ENCODE data around the gene DEFB123.

DEFB123 gene

GRCh38 chr20:31440012-31440659 lies at the start of gene DEFB123:
DEFB123 (plus strand) TSS chr20:31440632; CDS start chr20:31440699, 67 bp downstream.
- H3K4me3 ChIP-seq (ENCODE audit: low read depth, low read length) = no peak within 1 kb of the TSS

DNA sequence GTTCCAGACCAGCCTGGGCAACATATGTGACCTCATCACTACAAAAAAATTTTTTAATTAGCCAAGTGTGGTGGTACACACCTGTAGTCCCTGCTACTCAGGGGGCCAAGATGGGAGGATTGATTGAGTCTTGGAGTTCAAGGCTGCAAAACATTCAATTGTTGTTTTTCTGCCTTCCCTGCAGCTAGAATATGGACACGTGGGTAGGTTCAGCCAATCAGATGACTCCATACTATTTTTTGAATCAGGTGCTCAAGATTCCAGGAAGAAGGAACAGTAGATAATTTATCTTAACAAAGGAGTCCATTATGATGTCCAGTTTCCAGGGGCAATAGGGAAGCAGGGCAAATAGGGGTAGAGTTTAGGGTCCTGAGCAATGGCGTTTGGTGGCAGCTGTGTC lies 47.6 kb upstream of the DEFB123 start:
- peaks cover 6% of the 10 kb centered on the region for H3K27me3 ChIP-seq (ENCODE audit: insufficient read depth, low read depth, severe bottlenecking)
- H3K27ac ChIP-seq = no peak overlapping the region
- no peak for TF ChIP-seq CTCF (IDR thresholded peaks at IDR 0.05; ENCODE audit: low read depth, low read length)
- H3K4me3 ChIP-seq (ENCODE audit: low read depth, low read length) = no peak overlapping the region
- no peaks in the 10 kb centered on the region for H3K9me3 ChIP-seq (ENCODE audit: severe bottlenecking)
- no peaks in the 10 kb centered on the region for H3K36me3 ChIP-seq
- DNase-seq = no peak

More at GRCh38 chr20:31440012-31440659, at the start of gene DEFB123:
- peak; percentile 48 for TF ChIP-seq CTCF (IDR thresholded peaks at IDR 0.05; ENCODE audit: low read depth, low read length)
- Histone ChIP-seq H3K9me3 (ENCODE audit: severe bottlenecking) (no peaks in the 10 kb centered on the region), H3K36me3 (no peaks in the 10 kb centered on the region), H3K27me3 (ENCODE audit: insufficient read depth, low read depth, severe bottlenecking) (peaks cover 2% of the 10 kb centered on the region), H3K27ac (no peak within 1 kb of the TSS)
- no peak for DNase-seq

- no peaks in the 10 kb centered on the region for H3K36me3 ChIP-seq
- H3K4me3 ChIP-seq (ENCODE audit: low read depth, low read length) = no peak overlapping the region
- no peak for DNase-seq
- no peaks in the 10 kb centered on the region for H3K9me3 ChIP-seq (ENCODE audit: severe bottlenecking)
- peaks cover 6% of the 10 kb centered on the region for H3K27me3 ChIP-seq (ENCODE audit: insufficient read depth, low read depth, severe bottlenecking)
- TF ChIP-seq CTCF (IDR thresholded peaks at IDR 0.05; ENCODE audit: low read depth, low read length) = no peak
- no peak overlapping the region for H3K27ac ChIP-seq
Observed at GRCh38 chr20:31394900-31395299, 45.5 kb upstream of the DEFB123 start.

GRCh38 chr20:31403886-31404285 lies 36.5 kb upstream of the DEFB123 start:
- no peak for TF ChIP-seq CTCF (IDR thresholded peaks at IDR 0.05; ENCODE audit: low read depth, low read length)
- Histone ChIP-seq H3K9me3 (ENCODE audit: severe bottlenecking) (no peaks in the 10 kb centered on the region), H3K4me3 (ENCODE audit: low read depth, low read length) (no peak overlapping the region), H3K27me3 (ENCODE audit: insufficient read depth, low read depth, severe bottlenecking) (peaks cover 5% of the 10 kb centered on the region), H3K27ac (no peak overlapping the region), H3K36me3 (no peaks in the 10 kb centered on the region)
- DNase-seq = no peak

- no peaks in the 10 kb centered on the region for H3K36me3 ChIP-seq
- no peak for DNase-seq
- H3K4me3 ChIP-seq (ENCODE audit: low read depth, low read length) = no peak within 1 kb of the TSS
- H3K27ac ChIP-seq = no peak within 1 kb of the TSS
- H3K9me3 ChIP-seq (ENCODE audit: severe bottlenecking) = no peaks in the 10 kb centered on the region
- peaks cover 7% of the 10 kb centered on the region for H3K27me3 ChIP-seq (ENCODE audit: insufficient read depth, low read depth, severe bottlenecking)
- no peak for TF ChIP-seq CTCF (IDR thresholded peaks at IDR 0.05; ENCODE audit: low read depth, low read length)
Observed at GRCh38 chr20:31406115-31406514, 34.3 kb upstream of the DEFB123 start, which contains the start of gene DEFB121. DEFB121 (minus strand) TSS chr20:31406215; CDS start chr20:31406152, 63 bp downstream.

DNA sequence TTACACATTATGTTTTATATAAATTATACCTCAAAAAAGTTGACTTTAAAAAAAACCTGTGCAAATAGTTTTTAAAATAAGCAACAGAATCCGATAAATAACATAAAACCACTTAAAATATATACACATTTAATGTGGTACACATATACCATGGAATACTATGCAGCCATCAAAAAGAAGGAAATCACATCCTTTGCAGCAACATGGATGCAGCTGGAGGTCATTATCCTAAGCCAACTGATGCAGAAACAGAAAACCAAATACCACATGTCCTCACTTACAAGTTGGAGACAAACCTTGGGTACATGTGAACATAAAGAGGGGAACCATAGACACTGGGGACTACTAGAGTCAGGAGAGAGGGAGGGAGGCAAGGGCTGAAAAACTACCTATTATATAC lies 30.4 kb upstream of the DEFB123 start:
- no peak overlapping the region for H3K4me3 ChIP-seq (ENCODE audit: low read depth, low read length)
- peaks cover 8% of the 10 kb centered on the region for H3K27me3 ChIP-seq (ENCODE audit: insufficient read depth, low read depth, severe bottlenecking)
- TF ChIP-seq CTCF (IDR thresholded peaks at IDR 0.05; ENCODE audit: low read depth, low read length) = no peak
- H3K9me3 ChIP-seq (ENCODE audit: severe bottlenecking) = no peaks in the 10 kb centered on the region
- no peaks in the 10 kb centered on the region for H3K36me3 ChIP-seq
- no peak overlapping the region for H3K27ac ChIP-seq
- DNase-seq = no peak

Measured in WERI-Rb-1 (cell line).